GM21360 (cell line): ENCODE results near the gene LSM8.
"Not testable (repeated sequence)": the region's sequence is repeated elsewhere in the genome, so short reads cannot be mapped to it uniquely, and the experiment has no call there.

Source experiments
- ATAC-seq: cut with Tn5 transposase; IDR thresholded peaks from one replicate; pipeline ENCODE4 v1.9.1; 2021; ENCODE audit warnings: mild to moderate bottlenecking, moderate library complexity; ENCODE audit not compliant: unreplicated experiment

The LSM8 gene

GRCh38 chr7:118202061-118202460 lies 18.1 kb downstream of the LSM8 start:
- ATAC-seq: no peak

GRCh38 chr7:118214051-118214832 lies 30.3 kb downstream of the LSM8 start:
- peak; percentile 98 for ATAC-seq

GRCh38 chr7:118214833-118215182 lies 30.8 kb downstream of the LSM8 start:
- peak; percentile 16 for ATAC-seq

- ATAC-seq: no peak
Observed at GRCh38 chr7:118217210-118217619, 33.3 kb downstream of the LSM8 start.

- ATAC-seq: no peak
Observed at GRCh38 chr7:118218413-118219156, 34.6 kb downstream of the LSM8 start.

GRCh38 chr7:118219157-118219512 lies 35.2 kb downstream of the LSM8 start:
- no peak for ATAC-seq

- no peak for ATAC-seq
Observed at GRCh38 chr7:118220583-118220982, 36.6 kb downstream of the LSM8 start.

GRCh38 chr7:118222591-118222990 lies 38.6 kb downstream of the LSM8 start:
- no peak for ATAC-seq

- ATAC-seq: no peak
Observed at GRCh38 chr7:118224521-118224920, 40.6 kb downstream of the LSM8 start, which contains the start of gene ANKRD7. Gene ANKRD7 (plus strand): TSS chr7:118224704. CDS start chr7:118224831, 127 bp downstream.

GRCh38 chr7:118232837-118233236 lies 48.9 kb downstream of the LSM8 start:
- ATAC-seq: no peak

GRCh38 chr7:118233799-118234198 lies 49.8 kb downstream of the LSM8 start:
- ATAC-seq: no peak

GRCh38 chr7:118239014-118239413 lies 55.0 kb downstream of the LSM8 start:
- no peak for ATAC-seq

- ATAC-seq: not testable (repeated sequence)
Observed at GRCh38 chr7:118240320-118240719, 56.4 kb downstream of the LSM8 start.
